GM12873 (cell line): ENCODE data around the gene PITX3.

Experiments used
- CTCF ChIP-seq: IDR thresholded peaks from 2 replicates; pipeline ENCODE4 v1.5.1; 2012; ENCODE audit warnings: low read depth, mild to moderate bottlenecking, moderate library complexity, low read length, control low read depth; ENCODE audit not compliant: insufficient read depth; ENCODE audit errors: missing control alignments

The PITX3 gene

GRCh38 chr10:102268375-102268888 lies 27.1 kb upstream of the PITX3 start:
- no peak for TF ChIP-seq CTCF

- no peak for TF ChIP-seq CTCF
Observed at GRCh38 chr10:102267748-102268147, 26.4 kb upstream of the PITX3 start.

DNA sequence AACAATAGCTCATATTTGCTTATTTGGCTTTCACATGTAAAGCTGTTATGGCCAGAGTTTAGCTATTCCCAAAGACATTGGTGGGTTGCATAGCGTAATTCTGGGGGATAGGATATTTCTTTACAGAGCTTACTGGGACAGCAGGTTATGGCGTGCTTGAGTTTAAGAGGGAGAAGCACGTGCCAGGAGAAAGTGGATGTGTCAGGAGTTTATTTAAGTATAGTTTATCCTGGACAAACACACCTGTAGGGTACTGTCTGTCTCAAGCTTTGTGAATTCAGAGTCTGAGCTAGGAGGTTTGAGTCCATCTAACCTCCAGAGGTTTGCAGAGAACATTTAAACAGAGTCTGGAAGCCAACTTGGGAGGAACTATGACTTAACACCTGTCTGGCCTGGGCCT lies 25.4 kb upstream of the PITX3 start:
- TF ChIP-seq CTCF, result no peak

DNA sequence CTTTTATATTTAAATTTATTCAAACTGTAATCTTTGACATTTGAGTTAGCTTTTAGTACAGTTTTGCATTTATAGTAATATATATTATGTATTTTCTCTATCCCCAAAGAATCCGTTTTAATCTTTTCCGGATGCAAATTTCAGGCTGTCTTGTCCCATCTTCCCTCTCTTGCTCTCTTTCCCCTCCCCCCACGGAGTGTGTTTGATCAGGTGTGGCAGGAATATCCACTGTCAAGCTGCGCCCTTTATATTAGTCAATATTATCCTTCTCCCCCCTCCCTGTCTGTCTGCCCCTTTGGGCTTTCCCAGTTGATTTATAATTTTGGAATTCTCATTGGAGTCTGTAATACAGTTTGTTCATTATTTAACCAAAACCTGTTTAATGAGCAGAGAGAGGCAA lies 23.1 kb upstream of the PITX3 start:
- TF ChIP-seq CTCF, result no peak

- no peak for TF ChIP-seq CTCF
Observed at GRCh38 chr10:102262744-102263370, 21.5 kb upstream of the PITX3 start.

- no peak for TF ChIP-seq CTCF
Observed at GRCh38 chr10:102261842-102262241, 20.5 kb upstream of the PITX3 start.

- TF ChIP-seq CTCF, result no peak
Observed at GRCh38 chr10:102261196-102261595, 19.9 kb upstream of the PITX3 start.
